ENCODE measurements around the gene UNC45B. TPM values are rescaled to one million over a fixed set of nuclear protein-coding genes. Genes with fewer than 3 reads are reported as not detected.
"Not testable (repeated sequence)": the region's sequence is repeated elsewhere in the genome, so short reads cannot be mapped to it uniquely, and the experiment has no call there.

UNC45B gene
- total RNA-seq, 1 donor from 2014 or later: 146 TPM

DNA sequence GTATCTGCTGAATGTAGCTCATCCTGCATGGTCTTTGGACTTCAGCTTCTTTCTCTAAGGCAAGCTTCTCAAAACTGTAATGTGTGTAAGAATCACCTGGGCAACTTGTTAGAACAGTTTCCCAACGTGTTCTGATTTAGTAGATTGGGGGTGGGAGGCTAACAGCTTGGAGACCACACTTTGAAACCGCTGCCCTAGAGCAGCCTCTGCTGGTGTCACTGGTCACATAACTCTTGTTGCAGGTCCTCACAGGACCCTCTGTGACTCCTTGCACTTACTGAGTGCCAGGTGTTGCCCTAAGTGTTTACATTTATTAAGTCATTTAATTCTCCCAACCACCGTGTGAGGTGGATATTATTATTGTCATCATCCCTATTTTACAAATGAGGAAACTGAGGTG lies 36.7 kb downstream of the UNC45B start:
- H3K9ac ChIP-seq (ENCODE audit: low read depth in 1 of 3, low read length in 3 of 3): no peak overlapping the region
- H3K27me3 ChIP-seq (ENCODE audit: control insufficient read depth in 3 of 3, insufficient read depth in 3 of 3, low read length in 3 of 3): no peaks in the 10 kb centered on the region
- H3K9me3 ChIP-seq (ENCODE audit: control insufficient read depth in 3 of 3, low read length in 3 of 3): no peaks in the 10 kb centered on the region
- no peak overlapping the region for H3K27ac ChIP-seq (ENCODE audit: low read depth, low read length)
- no peaks in the 10 kb centered on the region for H3K4me1 ChIP-seq (ENCODE audit: control insufficient read depth in 3 of 3, insufficient read depth in 3 of 3, low read length in 3 of 3)
- H3K4me3 ChIP-seq (ENCODE audit: low read length in 3 of 3): no peak overlapping the region
- H3K36me3 ChIP-seq (ENCODE audit: control insufficient read depth in 3 of 3, insufficient read depth in 3 of 3, low read length in 3 of 3): peaks cover 51 to 73% (median 52%) of the 10 kb centered on the region in 3 donors

DNA sequence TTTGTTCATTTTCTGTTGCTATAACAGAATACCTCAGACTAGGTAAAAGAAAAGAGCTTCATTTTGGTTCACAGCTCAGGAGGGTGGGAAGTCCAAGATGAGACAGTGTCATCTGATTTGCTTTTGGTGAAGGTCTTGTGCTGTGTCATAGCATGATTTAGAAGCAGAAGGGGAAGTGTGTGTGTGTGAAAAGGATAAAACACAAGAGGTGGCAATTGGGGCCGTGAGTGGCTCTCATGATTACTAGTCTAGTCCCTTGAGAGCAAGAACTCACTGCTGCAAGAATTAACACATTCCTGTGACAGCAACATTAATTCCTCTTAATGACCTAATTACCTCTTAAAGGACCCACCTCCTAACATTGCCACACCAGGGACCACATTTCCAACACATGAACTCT lies 38.2 kb downstream of the UNC45B start:
- Histone ChIP-seq H3K27me3 (ENCODE audit: control insufficient read depth in 3 of 3, insufficient read depth in 3 of 3, low read length in 3 of 3) (no peaks in the 10 kb centered on the region), H3K27ac (ENCODE audit: low read depth, low read length) (no peak overlapping the region), H3K9ac (ENCODE audit: low read depth in 1 of 3, low read length in 3 of 3) (no peak overlapping the region), H3K4me3 (ENCODE audit: low read length in 3 of 3) (no peak overlapping the region), H3K36me3 (ENCODE audit: control insufficient read depth in 3 of 3, insufficient read depth in 3 of 3, low read length in 3 of 3) (peaks cover 44 to 62% (median 45%) of the 10 kb centered on the region in 3 donors), H3K9me3 (ENCODE audit: control insufficient read depth in 3 of 3, low read length in 3 of 3) (no peaks in the 10 kb centered on the region), H3K4me1 (ENCODE audit: control insufficient read depth in 3 of 3, insufficient read depth in 3 of 3, low read length in 3 of 3) (no peaks in the 10 kb centered on the region)

DNA sequence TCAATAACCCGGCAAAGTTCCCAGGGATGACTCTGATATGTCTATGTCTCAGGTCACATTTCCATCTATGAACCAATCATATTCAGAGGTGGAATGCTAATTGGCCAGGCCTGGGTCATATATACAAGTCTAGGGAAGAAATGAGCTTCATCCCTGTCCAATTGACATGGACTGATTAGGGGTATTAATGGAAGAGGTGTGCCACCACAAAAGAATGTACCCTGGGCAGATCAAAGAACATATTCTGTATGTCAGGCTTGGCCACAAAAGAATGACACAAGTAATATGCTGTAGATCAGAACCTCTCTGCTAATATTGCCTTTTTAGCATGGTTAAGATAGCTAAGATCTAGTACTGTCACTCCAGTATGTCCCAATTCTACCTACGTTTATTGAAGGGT lies 39.9 kb downstream of the UNC45B start:
- Histone ChIP-seq H3K27ac (ENCODE audit: low read depth, low read length) (no peak overlapping the region), H3K9me3 (ENCODE audit: control insufficient read depth in 3 of 3, low read length in 3 of 3) (no peaks in the 10 kb centered on the region), H3K4me3 (ENCODE audit: low read length in 3 of 3) (no peak overlapping the region), H3K9ac (ENCODE audit: low read depth in 1 of 3, low read length in 3 of 3) (no peak overlapping the region), H3K27me3 (ENCODE audit: control insufficient read depth in 3 of 3, insufficient read depth in 3 of 3, low read length in 3 of 3) (no peaks in the 10 kb centered on the region), H3K4me1 (ENCODE audit: control insufficient read depth in 3 of 3, insufficient read depth in 3 of 3, low read length in 3 of 3) (no peaks in the 10 kb centered on the region), H3K36me3 (ENCODE audit: control insufficient read depth in 3 of 3, insufficient read depth in 3 of 3, low read length in 3 of 3) (peaks cover 34 to 51% (median 37%) of the 10 kb centered on the region in 3 donors)

DNA sequence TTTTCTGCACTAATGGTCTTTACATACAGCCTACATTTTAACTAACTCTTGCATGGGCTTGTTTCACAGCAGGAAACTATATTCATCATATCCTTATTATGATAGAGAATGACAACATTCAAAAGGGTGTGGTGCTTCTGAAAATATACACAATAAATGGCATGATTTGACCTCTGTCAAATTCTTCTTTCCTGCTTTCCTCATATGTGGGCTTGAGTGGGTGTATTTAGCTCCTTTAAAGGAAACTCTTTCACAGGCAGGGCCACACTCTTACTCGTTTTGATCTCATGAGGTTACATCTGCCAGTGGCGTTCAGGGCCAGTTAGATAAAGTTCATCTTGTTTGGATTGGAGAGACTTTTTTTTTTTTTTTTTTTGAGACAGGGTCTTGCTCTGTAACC lies 40.5 kb downstream of the UNC45B start:
- no peaks in the 10 kb centered on the region for H3K4me1 ChIP-seq (ENCODE audit: control insufficient read depth in 3 of 3, insufficient read depth in 3 of 3, low read length in 3 of 3)
- peaks cover 28 to 45% (median 31%) of the 10 kb centered on the region in 3 donors for H3K36me3 ChIP-seq (ENCODE audit: control insufficient read depth in 3 of 3, insufficient read depth in 3 of 3, low read length in 3 of 3)

DNA sequence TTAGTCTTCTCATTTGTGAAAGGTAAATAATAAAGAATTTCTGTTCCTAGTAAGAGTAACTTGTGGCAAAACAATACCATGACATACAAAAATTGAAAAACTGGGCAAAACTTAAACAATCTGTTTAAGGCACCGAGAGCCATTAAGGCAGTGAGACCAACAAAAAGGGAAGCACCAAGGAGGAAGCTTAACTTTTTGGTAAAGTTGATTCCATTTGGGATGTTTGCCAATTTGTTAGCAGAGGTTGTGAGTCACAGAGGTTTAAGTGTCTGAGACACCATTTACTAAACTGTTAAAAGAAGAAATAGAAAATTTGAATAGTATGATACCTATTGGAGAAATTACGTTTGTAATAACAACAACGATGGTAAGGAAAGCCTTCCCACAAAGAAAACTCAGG lies 41.7 kb downstream of the UNC45B start:
- H3K27ac ChIP-seq (ENCODE audit: low read depth, low read length): no peak overlapping the region
- no peaks in the 10 kb centered on the region for H3K9me3 ChIP-seq (ENCODE audit: control insufficient read depth in 3 of 3, low read length in 3 of 3)
- H3K27me3 ChIP-seq (ENCODE audit: control insufficient read depth in 3 of 3, insufficient read depth in 3 of 3, low read length in 3 of 3): no peaks in the 10 kb centered on the region
- no peak overlapping the region for H3K9ac ChIP-seq (ENCODE audit: low read depth in 1 of 3, low read length in 3 of 3)
- no peaks in the 10 kb centered on the region for H3K4me1 ChIP-seq (ENCODE audit: control insufficient read depth in 3 of 3, insufficient read depth in 3 of 3, low read length in 3 of 3)
- H3K4me3 ChIP-seq (ENCODE audit: low read length in 3 of 3): no peak overlapping the region
- peaks cover 18 to 33% (median 21%) of the 10 kb centered on the region in 3 donors for H3K36me3 ChIP-seq (ENCODE audit: control insufficient read depth in 3 of 3, insufficient read depth in 3 of 3, low read length in 3 of 3)

More for the DNA sequence above, 40.5 kb downstream of the UNC45B start:
- Histone ChIP-seq H3K9ac (ENCODE audit: low read depth in 1 of 3, low read length in 3 of 3) (no peak overlapping the region), H3K4me3 (ENCODE audit: low read length in 3 of 3) (no peak overlapping the region), H3K27ac (ENCODE audit: low read depth, low read length) (no peak overlapping the region), H3K9me3 (ENCODE audit: control insufficient read depth in 3 of 3, low read length in 3 of 3) (no peaks in the 10 kb centered on the region), H3K27me3 (ENCODE audit: control insufficient read depth in 3 of 3, insufficient read depth in 3 of 3, low read length in 3 of 3) (no peaks in the 10 kb centered on the region)

DNA sequence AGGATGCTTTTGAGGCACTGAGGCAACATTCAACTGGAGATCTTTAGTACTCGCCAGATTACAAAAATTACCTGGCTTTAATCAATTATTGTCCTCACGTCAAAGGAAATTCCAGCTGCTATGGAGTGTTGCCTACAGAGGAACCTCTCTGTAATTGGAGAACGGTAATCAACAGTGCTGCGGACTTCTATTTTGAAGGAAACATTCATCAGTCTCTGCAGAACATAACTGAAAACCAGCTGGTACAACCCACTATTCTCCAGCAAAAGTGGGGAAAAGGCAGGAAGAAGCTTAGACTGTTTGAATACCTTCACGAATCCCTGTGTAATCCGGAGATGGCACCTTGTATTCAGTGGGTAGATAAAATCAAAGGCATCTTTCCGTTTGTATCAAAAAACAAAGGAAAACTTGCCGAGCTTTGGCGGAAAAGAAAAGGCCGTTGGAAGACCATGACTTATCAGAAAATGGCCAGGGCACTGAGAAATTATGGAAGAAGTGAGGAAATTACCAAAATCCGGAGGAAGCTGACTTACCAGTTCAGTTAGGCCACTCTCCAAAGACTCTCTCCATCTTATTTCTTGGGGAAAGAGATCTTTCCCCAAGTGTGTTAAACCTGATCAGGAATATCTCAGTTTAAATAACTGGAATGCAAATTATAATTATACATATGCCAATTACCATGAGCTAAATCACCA lies 43.5 kb downstream of the UNC45B start:
- no peaks in the 10 kb centered on the region for H3K4me1 ChIP-seq (ENCODE audit: control insufficient read depth in 3 of 3, insufficient read depth in 3 of 3, low read length in 3 of 3)
- H3K36me3 ChIP-seq (ENCODE audit: control insufficient read depth in 3 of 3, insufficient read depth in 3 of 3, low read length in 3 of 3): peaks cover 10 to 22% (median 16%) of the 10 kb centered on the region in 3 donors
- H3K9me3 ChIP-seq (ENCODE audit: control insufficient read depth in 3 of 3, low read length in 3 of 3): no peaks in the 10 kb centered on the region
- no peak overlapping the region for H3K9ac ChIP-seq (ENCODE audit: low read depth in 1 of 3, low read length in 3 of 3)
- no peak overlapping the region for H3K4me3 ChIP-seq (ENCODE audit: low read length in 3 of 3)
- H3K27me3 ChIP-seq (ENCODE audit: control insufficient read depth in 3 of 3, insufficient read depth in 3 of 3, low read length in 3 of 3): no peaks in the 10 kb centered on the region
- H3K27ac ChIP-seq (ENCODE audit: low read depth, low read length): no peak overlapping the region

DNA sequence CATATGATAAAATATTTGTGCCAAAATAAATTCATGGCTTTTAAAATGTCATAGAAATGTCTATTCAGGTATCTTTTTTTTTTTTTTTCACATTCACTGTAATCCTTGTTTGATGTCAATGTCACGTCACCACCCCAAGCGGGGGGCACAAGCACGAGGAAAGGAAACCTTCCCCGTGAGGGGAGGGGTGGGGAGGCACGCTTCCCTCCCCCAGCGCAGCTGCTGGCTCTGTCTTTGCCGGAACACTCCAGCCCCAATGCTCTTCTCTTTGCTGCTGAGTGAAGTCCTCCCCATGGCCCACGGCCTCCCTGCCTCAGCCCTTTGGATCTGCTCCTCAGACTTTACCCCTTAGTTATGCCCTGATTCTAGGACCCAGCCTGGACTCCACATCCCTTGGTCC lies 45.1 kb downstream of the UNC45B start:
- Histone ChIP-seq H3K4me3 (ENCODE audit: low read length in 3 of 3) (no peak overlapping the region), H3K27ac (ENCODE audit: low read depth, low read length) (no peak overlapping the region), H3K9me3 (ENCODE audit: control insufficient read depth in 3 of 3, low read length in 3 of 3) (no peaks in the 10 kb centered on the region), H3K4me1 (ENCODE audit: control insufficient read depth in 3 of 3, insufficient read depth in 3 of 3, low read length in 3 of 3) (no peaks in the 10 kb centered on the region), H3K27me3 (ENCODE audit: control insufficient read depth in 3 of 3, insufficient read depth in 3 of 3, low read length in 3 of 3) (no peaks in the 10 kb centered on the region), H3K36me3 (ENCODE audit: control insufficient read depth in 3 of 3, insufficient read depth in 3 of 3, low read length in 3 of 3) (peaks cover under 1 to 7% (median 3%) of the 10 kb centered on the region in 3 donors), H3K9ac (ENCODE audit: low read depth in 1 of 3, low read length in 3 of 3) (no peak overlapping the region)

DNA sequence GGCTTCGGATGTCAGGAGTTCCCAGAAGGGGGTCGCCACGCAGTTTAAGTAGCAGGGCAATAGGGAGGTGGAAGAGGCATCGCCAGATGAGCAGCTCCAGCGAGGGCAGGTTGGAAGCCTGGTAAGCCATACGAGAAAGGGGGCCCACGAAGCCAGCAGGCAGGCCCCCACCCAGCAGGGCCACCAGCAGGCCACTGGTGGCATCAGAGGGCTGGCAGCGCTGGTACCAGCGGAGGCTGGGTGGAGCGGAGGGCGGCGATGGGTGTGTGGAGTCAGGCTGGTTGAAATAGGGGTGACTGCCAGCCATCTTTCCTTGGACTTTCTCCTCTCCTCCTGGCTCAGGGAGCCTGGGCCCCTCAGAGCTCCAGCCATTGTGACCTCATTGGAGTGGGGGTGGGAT lies 46.4 kb downstream of the UNC45B start, which contains the start of gene SLC35G3:
Gene SLC35G3, minus strand, starts transcription at position 393 of the 400 bp plus-strand sequence. Its CDS starts 86 bp downstream, at position 307.
- not testable (repeated sequence) for H3K9me3 ChIP-seq (ENCODE audit: control insufficient read depth in 3 of 3, low read length in 3 of 3); H3K4me3 ChIP-seq (ENCODE audit: low read length in 3 of 3); H3K27me3 ChIP-seq (ENCODE audit: control insufficient read depth in 3 of 3, insufficient read depth in 3 of 3, low read length in 3 of 3); H3K4me1 ChIP-seq (ENCODE audit: control insufficient read depth in 3 of 3, insufficient read depth in 3 of 3, low read length in 3 of 3); H3K27ac ChIP-seq (ENCODE audit: low read depth, low read length); H3K36me3 ChIP-seq (ENCODE audit: control insufficient read depth in 3 of 3, insufficient read depth in 3 of 3, low read length in 3 of 3); H3K9ac ChIP-seq (ENCODE audit: low read depth in 1 of 3, low read length in 3 of 3)

DNA sequence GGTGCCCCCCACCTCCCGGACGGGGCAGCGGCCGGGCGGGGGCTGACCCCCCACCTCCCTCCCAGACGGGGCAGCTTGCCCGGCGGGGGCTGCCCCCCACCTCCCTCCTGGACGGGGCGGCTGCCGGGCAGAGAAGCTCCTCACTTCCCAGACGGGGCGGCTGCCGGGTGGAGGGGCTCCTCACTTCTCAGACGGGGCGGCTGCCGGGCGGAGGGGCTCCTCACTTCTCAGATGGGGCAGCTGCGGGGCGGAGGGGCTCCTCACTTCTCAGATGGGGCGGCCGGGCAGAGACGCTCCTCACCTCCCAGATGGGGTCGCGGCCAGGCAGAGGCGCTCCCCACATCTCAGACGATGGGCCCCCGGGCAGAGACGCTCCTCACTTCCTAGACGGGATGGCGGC lies 47.4 kb downstream of the UNC45B start:
- not testable (repeated sequence) for H3K27me3 ChIP-seq (ENCODE audit: control insufficient read depth in 3 of 3, insufficient read depth in 3 of 3, low read length in 3 of 3); H3K9ac ChIP-seq (ENCODE audit: low read depth in 1 of 3, low read length in 3 of 3); H3K4me1 ChIP-seq (ENCODE audit: control insufficient read depth in 3 of 3, insufficient read depth in 3 of 3, low read length in 3 of 3); H3K27ac ChIP-seq (ENCODE audit: low read depth, low read length); H3K9me3 ChIP-seq (ENCODE audit: control insufficient read depth in 3 of 3, low read length in 3 of 3); H3K36me3 ChIP-seq (ENCODE audit: control insufficient read depth in 3 of 3, insufficient read depth in 3 of 3, low read length in 3 of 3); H3K4me3 ChIP-seq (ENCODE audit: low read length in 3 of 3)

DNA sequence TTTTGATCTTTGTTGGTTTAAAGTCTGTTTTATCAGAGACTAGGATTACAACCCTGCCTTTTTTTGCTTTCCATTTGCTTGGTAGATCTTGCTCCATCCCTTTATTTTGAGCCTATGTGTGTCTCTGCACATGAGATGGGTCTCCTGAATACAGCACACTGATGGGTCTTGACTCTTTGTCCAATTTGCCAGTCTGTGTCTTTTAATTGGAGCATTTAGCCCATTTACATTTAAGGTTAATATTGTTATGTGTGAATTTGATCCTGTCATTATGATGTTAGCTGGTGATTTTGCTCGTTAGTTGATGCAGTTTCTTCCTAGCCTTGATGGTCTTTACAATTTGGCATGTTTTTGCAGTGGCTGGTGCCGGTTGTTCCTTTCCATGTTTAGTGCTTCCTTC lies 55.0 kb downstream of the UNC45B start:
- not testable (repeated sequence) for H3K4me1 ChIP-seq (ENCODE audit: control insufficient read depth in 3 of 3, insufficient read depth in 3 of 3, low read length in 3 of 3); H3K9me3 ChIP-seq (ENCODE audit: control insufficient read depth in 3 of 3, low read length in 3 of 3); H3K9ac ChIP-seq (ENCODE audit: low read depth in 1 of 3, low read length in 3 of 3); H3K36me3 ChIP-seq (ENCODE audit: control insufficient read depth in 3 of 3, insufficient read depth in 3 of 3, low read length in 3 of 3); H3K4me3 ChIP-seq (ENCODE audit: low read length in 3 of 3); H3K27ac ChIP-seq (ENCODE audit: low read depth, low read length); H3K27me3 ChIP-seq (ENCODE audit: control insufficient read depth in 3 of 3, insufficient read depth in 3 of 3, low read length in 3 of 3)
